Measurements from ENCODE around the gene ZNF497.
A peak's percentile ranks its signal among the peaks of the same experiment; 100 is the strongest.
"Not testable (repeated sequence)": the region's sequence is repeated elsewhere in the genome, so short reads cannot be mapped to it uniquely, and the experiment has no call there.

ZNF497 gene

GRCh38 chr19:58394821-58395219 lies 32.3 kb upstream of the ZNF497 start:
- no peak for DNase-seq (ENCODE audit: low spot score)

GRCh38 chr19:58393725-58394033 lies 31.1 kb upstream of the ZNF497 start:
- no peak for DNase-seq (ENCODE audit: low spot score)

DNA sequence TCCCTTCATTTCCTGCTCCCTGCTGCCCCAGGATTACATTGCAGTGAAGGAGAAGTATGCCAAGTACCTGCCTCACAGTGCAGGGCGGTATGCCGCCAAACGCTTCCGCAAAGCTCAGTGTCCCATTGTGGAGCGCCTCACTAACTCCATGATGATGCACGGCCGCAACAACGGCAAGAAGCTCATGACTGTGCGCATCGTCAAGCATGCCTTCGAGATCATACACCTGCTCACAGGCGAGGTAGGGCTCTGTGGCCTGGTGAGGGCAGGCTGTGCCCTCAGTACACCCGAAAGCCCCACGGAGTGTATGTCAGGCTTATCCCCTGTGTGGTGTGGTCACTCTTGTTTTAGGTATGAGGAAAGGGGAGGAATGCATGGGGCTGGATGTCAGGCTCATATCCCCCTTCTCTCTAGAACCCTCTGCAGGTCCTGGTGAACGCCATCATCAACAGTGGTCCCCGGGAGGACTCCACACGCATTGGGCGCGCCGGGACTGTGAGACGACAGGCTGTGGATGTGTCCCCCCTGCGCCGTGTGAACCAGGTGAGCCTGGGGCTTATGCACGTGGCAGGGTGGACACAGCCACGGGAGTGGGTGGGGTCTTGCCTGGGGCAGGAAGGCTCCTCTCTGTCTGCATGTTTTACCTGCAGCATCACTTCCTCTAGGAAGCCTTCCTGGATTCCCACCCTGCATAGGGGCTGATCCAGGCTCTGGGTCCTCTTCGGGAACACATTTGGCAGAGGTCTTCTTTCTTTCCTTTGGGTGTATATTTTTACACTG lies 30.6 kb upstream of the ZNF497 start:
- DNase-seq (ENCODE audit: low spot score) = no peak

GRCh38 chr19:58388175-58388526 lies 25.6 kb upstream of the ZNF497 start:
- DNase-seq (ENCODE audit: low spot score) = no peak

DNA sequence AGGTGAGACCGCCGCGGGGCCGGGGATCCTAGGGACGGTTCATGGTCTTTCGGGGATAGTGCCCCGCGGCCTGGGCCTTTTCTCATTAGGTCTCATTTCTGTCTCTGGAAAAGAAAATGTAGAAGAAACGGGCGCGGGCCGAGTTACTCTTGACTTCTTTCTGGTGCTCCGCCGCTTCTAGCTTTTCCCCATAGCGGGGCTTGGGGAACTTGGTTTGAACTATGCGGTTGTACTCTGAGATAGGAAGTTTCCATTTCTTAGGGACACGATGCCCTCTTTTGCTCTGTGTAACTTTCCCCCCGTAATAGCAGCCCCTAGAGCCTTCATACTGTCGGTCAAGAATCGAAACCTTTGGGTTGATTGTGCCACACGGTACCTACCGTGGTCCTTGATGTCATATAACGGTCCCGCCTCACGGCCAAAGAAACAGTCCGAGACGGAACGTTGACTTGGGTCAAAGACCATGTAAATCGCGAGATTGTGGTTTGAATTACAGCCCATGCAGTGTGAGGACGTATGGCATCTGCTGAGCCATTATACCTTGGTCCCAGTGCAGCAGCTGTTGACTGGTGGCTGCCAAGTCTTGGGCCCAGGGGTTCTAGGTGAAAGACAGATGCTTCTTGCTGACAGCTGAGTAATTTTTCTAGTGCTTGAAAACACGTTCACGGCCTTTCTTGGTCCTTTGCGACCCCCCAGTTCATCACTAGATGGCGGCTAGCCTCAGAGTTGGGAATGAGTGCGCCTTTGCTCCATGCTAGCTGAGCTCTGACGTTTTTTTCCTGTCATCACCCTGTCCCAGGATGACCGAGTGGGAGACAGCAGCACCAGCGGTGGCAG lies 25.0 kb upstream of the ZNF497 start:
- DNase-seq (ENCODE audit: low spot score) = peak; percentile 78

DNA sequence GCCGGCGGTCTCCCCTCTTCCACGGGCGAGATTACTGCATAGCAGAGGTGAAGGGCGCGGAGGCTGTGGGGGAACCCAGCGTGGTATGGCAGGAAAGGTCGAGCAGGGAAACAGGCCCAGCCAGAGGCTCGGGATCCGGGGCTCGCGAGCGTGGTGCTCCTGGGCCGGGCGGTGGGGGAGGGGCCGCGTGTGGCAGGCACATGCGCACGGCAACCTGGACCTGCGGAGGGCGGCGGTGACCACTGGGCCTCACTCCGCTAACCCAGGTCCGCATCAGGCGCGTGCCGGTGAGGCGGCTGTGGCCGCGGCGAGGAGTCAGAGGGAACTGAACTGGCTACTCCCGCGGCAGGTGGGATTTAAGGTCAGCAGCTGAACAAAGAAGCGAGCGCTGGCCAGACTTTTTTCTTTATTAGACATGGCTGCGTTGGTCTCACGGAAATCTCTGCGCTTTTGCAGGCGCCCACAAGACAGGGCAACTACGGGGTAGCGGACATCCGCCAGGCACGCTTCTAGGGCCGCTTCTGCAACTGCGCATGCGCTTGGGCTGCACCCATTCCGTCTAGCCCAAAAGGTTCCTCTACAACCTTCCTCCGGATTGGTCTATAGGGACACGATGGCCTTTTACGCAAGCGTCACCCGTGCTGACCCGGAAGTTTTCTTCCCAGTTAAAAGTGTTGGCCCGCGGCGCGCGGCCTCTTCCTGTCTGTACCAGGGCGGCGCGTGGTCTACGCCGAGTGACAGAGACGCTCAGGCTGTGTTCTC lies 24.2 kb upstream of the ZNF497 start, which contains the start of gene RPS5:
Gene RPS5 (plus strand): TSS at position 694 of the 762 bp plus-strand sequence. CDS start 869 bp downstream, outside the sequence.
- DNase-seq (ENCODE audit: low spot score) = peak; percentile 100

DNA sequence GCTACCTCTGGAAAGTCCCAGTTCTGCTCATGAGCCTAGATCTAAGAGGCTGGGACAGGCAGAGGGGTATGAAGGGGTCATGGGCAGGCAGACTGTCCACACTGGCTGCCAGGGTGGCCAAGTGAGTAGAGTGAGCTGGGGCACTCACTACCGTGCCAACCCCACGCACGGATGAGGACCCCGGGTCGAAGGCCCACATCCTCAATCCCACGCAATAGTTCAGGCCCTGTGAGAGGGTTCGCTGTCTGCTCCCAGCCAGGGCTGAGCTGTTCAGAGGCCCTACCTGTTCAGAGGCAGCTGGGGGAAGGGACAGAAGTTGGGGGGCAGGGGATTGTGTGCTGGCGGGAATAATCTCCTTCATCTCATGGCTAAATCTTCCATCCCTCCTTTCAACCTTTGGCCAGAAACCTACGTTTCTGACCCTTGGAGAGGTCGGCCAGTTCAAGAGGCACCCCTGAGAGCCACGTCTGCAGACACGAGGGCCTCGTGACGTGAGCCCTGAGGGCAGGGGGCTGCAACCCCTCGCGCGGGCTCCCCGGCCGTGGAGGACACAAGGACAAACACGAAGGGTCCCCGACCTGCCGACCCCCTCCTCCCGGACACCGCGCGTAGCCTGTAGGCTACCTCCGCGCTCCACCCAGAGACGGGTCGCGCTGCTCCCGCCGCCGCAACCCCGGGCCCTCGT lies 23.5 kb upstream of the ZNF497 start:
- DNase-seq (ENCODE audit: low spot score) = no peak

DNA sequence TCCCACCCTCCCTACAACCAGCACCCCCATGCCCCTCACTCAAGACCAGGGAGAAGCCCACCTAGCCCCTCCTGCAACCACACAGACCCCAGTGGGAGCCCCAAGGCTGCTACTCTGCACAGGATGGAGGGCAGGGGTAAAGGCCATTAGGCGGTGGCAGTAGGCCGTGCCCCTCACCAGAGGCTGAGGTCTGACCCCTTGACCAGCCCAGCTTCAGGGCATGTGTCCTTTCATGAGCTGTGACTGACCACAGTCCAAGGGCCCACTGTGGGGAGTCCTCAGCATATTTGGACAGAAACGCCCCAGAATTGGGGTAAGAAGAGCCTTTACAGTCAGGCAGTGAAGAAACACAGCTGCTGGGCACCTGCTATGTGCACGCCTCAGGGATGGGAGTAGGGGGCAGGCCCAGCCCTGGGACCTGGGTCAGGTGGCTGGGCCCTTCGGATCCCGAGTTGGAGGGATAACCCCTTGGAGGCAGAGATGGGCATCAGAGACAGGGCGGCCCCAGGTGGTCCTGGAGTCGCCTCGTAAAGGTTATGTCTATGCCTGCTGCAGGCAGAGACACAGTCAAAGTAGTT lies 22.9 kb upstream of the ZNF497 start:
- DNase-seq (ENCODE audit: low spot score) = no peak

DNA sequence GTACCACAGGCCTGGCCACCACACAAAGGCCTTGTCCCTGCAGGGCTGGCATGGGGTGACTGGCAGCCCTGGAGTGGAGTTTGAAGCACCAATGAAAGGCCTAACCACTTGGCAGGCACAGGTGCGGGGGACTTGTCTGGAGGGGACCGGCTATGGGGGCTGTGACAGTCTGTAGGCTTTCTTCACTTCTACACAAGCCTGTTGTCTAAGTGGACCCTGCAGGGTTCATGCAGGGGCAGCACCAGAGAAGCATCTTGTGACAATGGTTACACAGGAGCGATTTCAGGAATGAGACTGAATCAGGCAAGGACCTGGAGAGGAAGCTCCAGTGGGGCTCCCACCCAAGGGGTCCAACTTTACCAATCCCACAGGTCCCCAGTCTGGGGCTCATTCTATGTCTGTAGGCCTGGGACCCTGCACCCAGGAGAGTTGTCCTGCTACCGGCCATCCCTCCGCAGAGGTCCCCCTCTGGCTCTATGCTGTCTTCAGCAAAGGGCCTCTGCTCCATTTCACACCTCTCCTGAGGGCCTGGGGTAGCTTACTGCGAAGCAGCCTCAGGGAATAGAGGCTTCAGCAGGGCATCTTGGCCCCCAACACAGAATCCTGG lies 20.5 kb upstream of the ZNF497 start:
- DNase-seq (ENCODE audit: low spot score) = no peak

DNA sequence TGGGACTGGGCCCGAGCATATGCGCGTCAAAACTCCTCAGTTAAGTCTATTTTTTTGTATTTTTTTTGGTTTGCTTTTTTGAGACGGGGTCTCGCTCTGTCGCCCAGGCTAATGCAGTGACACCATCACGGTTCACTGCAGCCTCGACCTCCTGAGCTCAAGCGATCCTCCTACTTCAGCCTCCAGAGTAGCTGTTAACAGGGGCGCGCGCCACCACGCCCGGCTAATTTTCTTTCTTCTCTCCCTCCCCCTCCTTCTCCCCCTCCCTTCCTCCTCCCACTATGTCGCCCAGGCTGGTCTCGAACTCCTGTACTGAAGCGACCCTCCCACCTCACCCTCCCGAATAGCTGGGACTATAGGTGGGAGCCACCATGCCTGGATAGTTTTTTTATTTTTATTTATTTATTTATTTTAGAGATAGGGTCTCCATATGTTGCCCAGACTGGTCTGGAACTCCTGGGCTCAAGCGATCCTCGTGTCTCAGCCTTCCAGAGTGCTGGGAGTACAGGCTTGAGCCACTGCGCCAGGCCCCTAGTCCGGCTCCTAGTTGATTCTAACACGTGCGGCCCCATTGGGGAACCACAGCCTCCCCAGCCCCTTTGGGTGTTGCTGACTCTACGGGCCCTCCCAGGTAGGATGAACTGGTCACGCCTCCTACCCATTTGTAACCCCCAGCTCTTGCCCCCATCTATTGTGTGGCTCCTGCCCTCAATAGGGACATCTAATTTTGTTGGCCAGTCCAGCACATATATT lies 19.1 kb upstream of the ZNF497 start:
- no peak for DNase-seq (ENCODE audit: low spot score)

DNA sequence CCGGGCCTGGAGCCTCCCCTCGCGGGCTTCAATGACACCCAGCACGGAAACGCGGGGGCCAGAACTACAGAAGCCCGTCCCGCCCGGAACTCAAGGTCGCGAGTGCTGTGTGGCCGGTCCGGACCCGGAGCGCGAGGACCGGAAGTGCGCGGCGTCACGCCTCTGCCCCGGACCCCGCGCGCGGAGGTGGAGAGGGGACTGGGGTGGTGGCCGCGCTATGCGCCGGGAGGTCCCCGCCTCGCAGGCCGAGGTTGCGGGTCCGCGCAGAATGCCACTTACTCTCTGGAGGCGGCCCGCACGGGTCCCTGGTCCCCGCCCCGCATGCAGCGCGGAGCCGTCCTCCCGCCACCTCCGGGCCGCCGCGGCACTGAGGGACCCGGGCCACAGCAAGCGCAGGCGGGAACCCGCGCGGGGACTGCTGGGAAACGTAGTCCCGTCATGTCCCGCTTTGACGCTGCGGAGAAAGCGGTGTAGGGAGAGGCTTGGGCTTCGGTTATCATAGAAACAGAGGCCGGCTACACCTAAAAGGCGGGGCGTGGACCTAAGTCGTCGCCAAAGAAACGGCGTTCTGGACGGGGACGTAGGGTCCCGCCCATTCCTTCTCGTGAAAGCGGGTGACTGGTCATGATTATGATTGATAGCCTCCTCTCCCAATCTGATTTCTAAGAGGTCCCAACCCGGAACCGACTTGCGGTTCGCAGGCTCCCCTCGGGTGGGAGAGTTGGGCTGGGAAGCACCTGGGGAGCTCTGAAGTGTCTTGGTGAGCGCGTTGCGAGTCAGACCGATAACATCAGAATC lies 18.3 kb upstream of the ZNF497 start, which contains the start of gene ZNF837:
Gene ZNF837 (minus strand): TSS at position 369 of the 798 bp plus-strand sequence. CDS start 11,698 bp downstream, outside the sequence.
- DNase-seq (ENCODE audit: low spot score) = peak; percentile 100

DNA sequence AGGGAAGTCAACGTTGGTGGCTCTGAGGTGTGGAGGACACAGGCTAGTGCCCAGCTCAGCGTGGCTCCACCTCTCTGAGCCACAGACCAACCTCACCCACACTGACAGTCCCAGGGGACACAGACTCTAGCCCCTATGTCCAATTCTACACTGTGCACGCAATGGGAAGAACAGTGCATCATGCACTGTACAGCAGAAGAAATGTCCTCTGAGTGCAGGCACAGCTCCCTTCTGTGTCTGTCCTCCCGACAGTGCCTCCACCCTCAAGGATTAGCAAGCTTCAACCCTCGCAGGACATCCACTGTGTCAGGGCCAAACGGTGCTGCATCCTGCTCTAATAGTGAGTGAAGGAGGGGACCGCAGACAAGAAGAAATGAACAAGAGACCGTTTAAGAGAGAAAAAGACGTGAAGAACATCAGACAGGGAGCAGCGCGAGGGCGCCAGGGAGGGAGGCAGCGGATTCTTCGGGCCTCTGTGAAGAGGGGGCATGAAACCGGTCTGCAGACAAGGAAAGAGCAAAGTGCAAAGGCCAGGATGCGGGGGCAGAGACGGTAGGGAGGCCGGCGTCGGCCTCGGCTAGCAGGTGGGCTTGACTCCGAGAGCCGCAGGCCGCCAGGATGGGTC lies 17.6 kb upstream of the ZNF497 start:
- no peak for DNase-seq (ENCODE audit: low spot score)

DNA sequence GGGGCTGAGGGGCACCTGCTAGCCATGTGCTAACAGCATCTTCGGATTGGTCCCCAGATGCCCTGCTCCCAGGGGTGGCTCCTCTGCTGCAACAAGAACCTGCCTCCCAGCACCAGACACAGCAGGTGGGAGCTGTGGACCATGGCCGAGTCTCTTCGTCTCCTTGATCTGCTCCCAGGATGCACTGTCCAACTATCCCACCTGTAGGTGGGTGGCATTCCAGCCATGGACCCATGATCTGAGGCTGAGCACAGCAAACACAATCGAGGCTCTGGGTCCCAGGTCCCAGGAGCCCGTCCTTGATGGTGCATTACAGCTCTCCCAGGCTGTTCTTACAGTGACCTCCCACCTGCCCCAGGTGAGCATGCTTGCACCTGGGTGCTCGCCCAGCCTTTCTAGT lies 16.7 kb upstream of the ZNF497 start:
- no peak for DNase-seq (ENCODE audit: low spot score)

DNA sequence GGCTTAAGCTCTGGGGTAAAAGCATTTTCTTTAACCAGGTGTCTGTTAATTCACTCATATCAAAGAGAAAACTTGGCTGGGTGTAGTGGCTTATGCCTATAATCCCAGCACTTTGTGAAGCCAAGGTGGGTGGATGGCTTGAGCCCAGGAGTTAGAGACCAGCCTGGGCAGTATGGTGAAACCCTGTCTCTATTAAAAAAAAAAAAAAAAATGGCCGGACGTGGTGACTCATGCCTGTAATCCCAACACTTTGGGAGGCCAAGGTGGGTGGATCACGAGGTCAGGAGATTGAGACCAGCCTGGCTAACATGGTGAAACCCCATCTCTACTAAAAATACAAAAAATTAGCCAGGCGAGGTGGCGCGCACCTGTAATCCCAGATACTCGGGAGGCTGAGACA lies 14.2 kb upstream of the ZNF497 start:
- not testable (repeated sequence) for DNase-seq (ENCODE audit: low spot score)

DNA sequence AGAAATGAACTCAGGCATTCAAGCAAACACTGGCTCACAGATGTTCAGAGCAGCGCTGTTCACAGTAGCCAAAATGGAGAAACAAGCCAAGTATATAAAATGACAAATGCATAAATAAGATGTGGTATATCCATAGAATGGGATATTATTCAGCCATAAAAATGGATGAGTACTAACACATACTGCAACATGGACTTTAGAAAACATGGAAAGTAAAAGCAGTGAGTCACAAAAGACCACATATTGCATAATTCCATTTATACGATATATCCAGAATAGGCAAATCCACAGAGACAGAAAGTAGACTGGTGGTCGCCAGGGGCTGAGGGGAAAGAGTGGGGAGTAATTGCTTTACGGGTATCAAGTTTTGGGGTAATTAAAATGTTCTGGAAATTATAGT lies 11.6 kb upstream of the ZNF497 start:
- no peak for DNase-seq (ENCODE audit: low spot score)

DNA sequence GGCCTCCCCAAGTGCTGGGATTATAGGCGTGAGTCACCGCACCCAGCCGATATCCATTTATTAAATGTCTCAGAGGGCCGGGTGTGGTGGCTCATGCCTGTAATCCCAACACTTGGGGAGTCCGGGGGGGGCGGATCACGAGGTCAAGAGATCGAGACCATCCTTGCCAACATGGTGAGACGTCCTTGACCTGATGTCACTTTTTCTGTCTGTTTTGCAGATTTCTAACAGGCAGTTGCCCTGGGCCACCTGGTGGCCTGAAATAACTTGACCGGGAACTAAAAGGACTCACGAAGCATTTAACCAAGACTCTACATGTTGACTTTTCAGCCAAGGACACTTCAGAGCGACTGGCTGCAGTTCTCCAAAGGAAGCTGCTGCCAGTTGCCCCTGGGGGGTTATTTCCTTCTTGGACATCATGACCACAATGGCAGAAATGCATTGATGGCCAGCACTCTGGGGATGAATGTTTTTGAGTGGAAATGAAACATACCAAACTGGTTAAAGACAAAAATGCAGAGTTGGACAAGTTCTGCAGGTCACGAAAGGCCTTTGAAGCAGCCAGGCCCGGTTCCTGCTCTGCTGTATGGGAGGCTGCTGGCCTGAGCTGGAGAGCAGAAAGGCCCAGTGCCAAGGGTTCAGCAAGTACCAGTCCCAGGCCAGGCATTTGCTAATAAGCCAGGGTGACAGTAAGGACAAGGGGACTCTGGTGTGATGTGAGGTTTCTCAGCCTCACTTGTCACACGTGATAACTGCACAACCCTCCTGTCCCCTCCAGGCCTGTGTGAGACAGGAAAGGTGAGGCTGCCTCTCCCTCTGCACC lies 10.0 kb upstream of the ZNF497 start:
- DNase-seq (ENCODE audit: low spot score) = peak; percentile 48

DNA sequence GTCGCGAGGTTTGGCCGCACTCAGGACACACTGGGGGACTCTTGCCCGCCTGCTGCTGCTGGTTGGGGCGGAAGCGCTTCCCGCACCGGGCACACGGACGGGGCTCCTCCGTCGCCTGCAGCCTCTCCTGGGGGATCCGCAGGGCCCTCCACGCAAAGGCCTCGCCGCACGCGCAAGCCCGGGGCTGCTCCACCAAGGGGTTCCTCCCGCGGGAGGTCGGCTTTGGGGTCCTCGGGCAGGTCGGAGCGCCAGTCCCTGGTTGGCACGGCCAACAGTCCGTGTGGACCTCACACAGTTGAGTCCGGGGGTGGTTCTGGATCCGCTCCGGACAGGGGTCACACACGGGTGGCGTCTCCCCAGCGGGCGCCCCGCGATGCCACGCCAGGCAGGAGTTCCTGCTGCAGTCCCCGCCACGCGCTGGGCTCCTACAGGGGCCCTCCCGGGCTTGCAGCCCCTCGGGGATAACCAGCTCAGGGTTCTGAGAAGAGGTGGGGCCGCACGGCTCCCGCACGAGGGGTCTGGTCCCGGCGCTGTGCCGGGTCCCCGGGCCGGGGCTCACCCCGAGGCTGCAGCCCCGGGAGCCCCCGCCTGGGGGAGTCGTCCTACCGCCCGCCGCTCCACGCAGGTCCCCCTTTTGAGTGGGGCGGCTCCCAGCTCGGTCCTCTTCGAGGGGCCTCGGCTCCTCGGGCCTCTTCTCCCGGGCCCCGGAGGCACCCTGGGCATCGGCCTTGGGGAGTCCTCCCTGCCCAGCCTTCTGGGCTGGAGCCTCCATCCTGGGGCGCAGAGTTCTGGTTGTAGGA lies 6.2 kb upstream of the ZNF497 start:
- no peak for DNase-seq (ENCODE audit: low spot score)
